Body of pancreas (tissue), 4 donors: ENCODE measurements around the gene PLD1.

ENCODE experiments used
- CTCF ChIP-seq, 7 experiments: fragments of 450-650 bp in 4 of 7; fragments of 200-600 bp in 3 of 7; sonication (generic) in 3 of 7; IDR thresholded peaks; one replicate each; pipeline ENCODE4 v1.5.1; 2016 to 2019; ENCODE audit warnings: antibody characterized with exemption in 7 of 7
- POLR2A ChIP-seq, 3 donors: fragments of 450-650 bp; IDR thresholded peaks; one replicate each; pipeline ENCODE4 v1.6.1; 2016; ENCODE audit warnings: antibody characterized with exemption in 3 of 3, mild to moderate bottlenecking in 2 of 3

GRCh38 chr3:171711461-171712170 is 98.7 kb downstream of the PLD1 start:
- TF ChIP-seq CTCF (IDR thresholded peaks at IDR 0.05) (no peak), POLR2A (IDR thresholded peaks at IDR 0.05) (no peak)
